Measurements from ENCODE around the gene PCDHA11.
A peak's percentile ranks its signal among the peaks of the same experiment; 100 is the strongest.
"Not testable (repeated sequence)": the region's sequence is repeated elsewhere in the genome, so short reads cannot be mapped to it uniquely, and the experiment has no call there.

Gene PCDHA11

GRCh38 chr5:140875085-140876065 lies 6.6 kb downstream of the PCDHA11 start, which contains the start of gene PCDHA12:
Gene PCDHA12 (plus strand): TSS chr5:140875308. CDS start chr5:140875473, 165 bp downstream.
- no peak within 1 kb of the TSS for H3K4me3 ChIP-seq (ENCODE audit: low read length)
- TF ChIP-seq CTCF (conservative IDR thresholded peaks at IDR 0.05; ENCODE audit: low read length): no peak
- no peak for DNase-seq (ENCODE audit: low read depth)

GRCh38 chr5:140876541-140877261 lies 7.9 kb downstream of the PCDHA11 start:
- not testable (repeated sequence) for DNase-seq (ENCODE audit: low read depth); H3K4me3 ChIP-seq (ENCODE audit: low read length)

GRCh38 chr5:140877262-140877581 lies 8.5 kb downstream of the PCDHA11 start:
- no peak overlapping the region for H3K4me3 ChIP-seq (ENCODE audit: low read length)
- no peak for TF ChIP-seq CTCF (conservative IDR thresholded peaks at IDR 0.05; ENCODE audit: low read length)
- DNase-seq (ENCODE audit: low read depth): no peak

- TF ChIP-seq CTCF (conservative IDR thresholded peaks at IDR 0.05; ENCODE audit: low read length): 0 out of 2 replicates have a peak, but pooled peaks have one; percentile 9
- no peak within 1 kb of the TSS for H3K4me3 ChIP-seq (ENCODE audit: low read length)
- no peak for DNase-seq (ENCODE audit: low read depth)
Observed at GRCh38 chr5:140881889-140882590, 13.3 kb downstream of the PCDHA11 start, which contains the start of gene PCDHA13. Gene PCDHA13 (plus strand): TSS chr5:140882124. CDS start chr5:140882269, 145 bp downstream.

GRCh38 chr5:140882591-140882899 lies 13.8 kb downstream of the PCDHA11 start:
- H3K4me3 ChIP-seq (ENCODE audit: low read length): no peak overlapping the region
- no peak for TF ChIP-seq CTCF (conservative IDR thresholded peaks at IDR 0.05; ENCODE audit: low read length)

GRCh38 chr5:140883373-140883772 lies 14.6 kb downstream of the PCDHA11 start:
- no peak overlapping the region for H3K4me3 ChIP-seq (ENCODE audit: low read length)
- TF ChIP-seq CTCF (conservative IDR thresholded peaks at IDR 0.05; ENCODE audit: low read length): no peak
- DNase-seq (ENCODE audit: low read depth): no peak

More at GRCh38 chr5:140882591-140882899, 13.8 kb downstream of the PCDHA11 start:
- DNase-seq (ENCODE audit: low read depth): no peak

Measured in AG10803 (cell line).